ENCODE results near the gene APOL1. TPM values are rescaled to one million over a fixed set of nuclear protein-coding genes. Genes with fewer than 3 reads are reported as not detected.
"Not testable (repeated sequence)": the region's sequence is repeated elsewhere in the genome, so short reads cannot be mapped to it uniquely, and the experiment has no call there.

Gene APOL1
- total and polyA plus RNA-seq, 2 of the 4 experiments (the other 2 are of a cell fraction): 0.36 to 0.77 TPM

DNA sequence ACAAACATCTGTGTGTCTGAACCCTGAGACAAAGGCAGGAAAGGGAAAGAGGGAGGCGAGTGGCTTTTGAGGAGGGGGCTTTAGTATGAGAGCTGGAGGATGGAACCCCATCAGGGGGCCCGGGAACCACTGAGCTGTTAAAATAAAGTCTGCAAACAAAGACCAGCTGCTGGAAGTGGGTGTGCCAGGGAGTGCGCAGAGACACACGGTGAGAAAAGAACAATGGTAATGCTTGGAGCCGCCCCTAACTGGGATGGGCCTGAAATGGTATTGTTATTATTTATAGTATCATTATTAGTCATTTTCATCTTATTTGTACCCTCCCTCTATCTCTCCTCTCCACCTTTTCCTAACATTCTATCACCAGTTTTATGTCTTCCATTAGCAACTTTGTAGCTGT, 2.6 kb downstream of the APOL1 start:
- H4K8ac ChIP-seq (ENCODE audit: low read depth in 2 of 2, low read length in 2 of 2); H4K5ac ChIP-seq (ENCODE audit: low read depth, low read length); H3K18ac ChIP-seq (ENCODE audit: low read depth, low read length); H3K36me3 ChIP-seq (ENCODE audit: control insufficient read depth, insufficient read depth, low read length); ATAC-seq (ENCODE audit: low read depth); H3K9me1 ChIP-seq (ENCODE audit: insufficient read depth, low read length); H4K20me1 ChIP-seq (ENCODE audit: insufficient read depth, low read length); H2BK20ac ChIP-seq (ENCODE audit: low read depth, low read length); DNase-seq; H3K14ac ChIP-seq (replicated peaks; ENCODE audit: low read depth, low read length); H3K9me3 ChIP-seq (ENCODE audit: control insufficient read depth, insufficient read depth, low read length); H4K91ac ChIP-seq (ENCODE audit: insufficient read depth, low read depth, low read length); H3K79me1 ChIP-seq (ENCODE audit: low read depth in 1 of 2, low read length in 2 of 2); H2BK15ac ChIP-seq (ENCODE audit: low read depth, low read length); H2BK5ac ChIP-seq (ENCODE audit: low read depth, low read length, poor library complexity, severe bottlenecking); H2AK5ac ChIP-seq (ENCODE audit: low read depth, low read length); H3K56ac ChIP-seq (ENCODE audit: extremely low read depth, insufficient read depth, low read length); H3K4ac ChIP-seq (ENCODE audit: low read depth, low read length); H3K4me1 ChIP-seq (ENCODE audit: control insufficient read depth, insufficient read depth, low read length); H2AFZ ChIP-seq (replicated peaks; ENCODE audit: low read length, poor library complexity); in situ Hi-C loops (cut with MboI; ENCODE audit: low sequenced_read_pairs); POLR2A ChIA-PET (ENCODE audit: unreplicated experiment); H3K23ac ChIP-seq (ENCODE audit: low read depth, low read length); H3K9ac ChIP-seq (ENCODE audit: low read depth, low read length); H3K4me2 ChIP-seq (ENCODE audit: low read depth, low read length); H3K4me3 ChIP-seq (ENCODE audit: insufficient read depth, low read depth, low read length); CTCF ChIA-PET; H2AK9ac ChIP-seq (replicated peaks; ENCODE audit: low read depth, low read length, poor library complexity); H2BK120ac ChIP-seq (ENCODE audit: low read depth, low read length); BruUV-seq (replicated peaks); dilution Hi-C loops (cut with HindIII; ENCODE audit: low sequenced_read_pairs, unreplicated experiment); H3K27me3 ChIP-seq (ENCODE audit: control insufficient read depth, insufficient read depth, low read length); intact Hi-C loops (cut with micrococcal nuclease); H3K27ac ChIP-seq (ENCODE audit: insufficient read depth, low read length): not testable (repeated sequence)
- WGBS, 2 experiments (ENCODE audit: extremely low coverage in 2 of 2, insufficient read length in 1 of 2): no CpG with 5 or more reads among the region's 5 CpGs

Data from IMR-90 (cell line).